ENCODE data around the gene NINL. TPM values are rescaled to one million over a fixed set of nuclear protein-coding genes. Genes with fewer than 3 reads are reported as not detected.

Gene NINL
- polyA plus RNA-seq, 1 of the 3 experiments (the other 2 are of a cell fraction): 22.5 TPM

DNA sequence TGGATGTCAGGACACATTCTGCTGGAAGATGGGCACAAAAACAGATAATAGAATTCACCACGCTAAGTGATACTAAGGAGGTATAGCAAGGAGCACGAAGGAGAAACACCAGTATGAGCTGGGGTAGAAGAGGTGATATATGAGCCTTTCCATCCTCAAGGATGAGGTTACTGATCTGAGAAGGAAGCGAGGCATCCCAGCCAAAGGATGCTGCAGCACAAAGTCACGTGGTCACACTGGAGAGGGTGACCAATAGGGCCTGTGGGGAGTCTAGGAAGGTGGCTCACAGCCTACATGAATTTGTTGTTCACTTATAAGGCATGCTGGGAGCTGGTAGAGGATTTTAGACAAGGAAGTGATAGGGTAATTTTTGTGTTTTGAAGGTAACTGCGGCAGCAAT is 176.4 kb downstream of the NINL start (continued):
- TF ChIP-seq ELF1 (IDR thresholded peaks at IDR 0.05) (no peak), JUND (IDR thresholded peaks at IDR 0.05) (no peak), RXRA (IDR thresholded peaks at IDR 0.05; ENCODE audit: borderline replicate concordance, low read depth) (no peak)

DNA sequence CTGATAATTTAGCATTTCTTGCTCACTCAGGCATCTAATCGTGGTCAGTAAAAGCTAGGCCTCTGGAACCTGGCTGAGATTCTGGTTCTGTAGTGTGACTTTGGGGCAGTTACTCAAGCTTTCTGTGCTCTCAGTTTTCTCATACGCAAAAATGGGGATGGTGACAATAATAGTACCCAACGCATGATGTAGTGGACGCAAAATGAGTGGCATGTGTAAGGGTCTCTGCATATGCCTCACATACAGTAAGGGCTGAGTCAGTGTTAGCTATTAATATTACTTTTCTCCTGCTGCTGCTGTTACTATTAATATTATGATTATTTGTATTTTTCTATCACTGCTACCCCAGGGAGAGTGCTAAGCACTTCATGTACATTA is 177.2 kb downstream of the NINL start:
- Histone ChIP-seq H3K4me3 (ENCODE audit: low read depth in 2 of 2, low read length in 1 of 2) (peak overlapping the region; percentile 72 to 83), H2AFZ (ENCODE audit: low read depth) (peak overlapping the region; percentile 97), H3K27me3 (ENCODE audit: insufficient read depth) (no peaks in the 10 kb centered on the region), H3K27ac (ENCODE audit: low read depth in 2 of 2, low read length in 1 of 2) (peak overlapping the region; percentile 36 to 50; a peak in 3 of 4 replicates), H3K36me3 (replicated peaks in 1 of 2; ENCODE audit: control insufficient read depth in 1 of 2, insufficient read depth in 2 of 2, low read length in 1 of 2) (no peaks in the 10 kb centered on the region), H3K9me2 (no peaks in the 10 kb centered on the region), H3K4me2 (peak overlapping the region; percentile 82), H3K9me3 (0 out of 2 replicates have a peak, but pooled peaks cover 5% of the 10 kb centered on the region), H4K20me1 (ENCODE audit: insufficient read depth) (no peaks in the 10 kb centered on the region), H3K9ac (peak overlapping the region; percentile 92), H3K4me1 (ENCODE audit: control insufficient read depth in 1 of 2, insufficient read depth in 2 of 2, low read depth in 1 of 2, low read length in 1 of 2) (peaks cover 0 to 6% of the 10 kb centered on the region in 2 experiments; a peak in 1 of 4 replicates), H3K79me2 (ENCODE audit: insufficient read depth) (peaks cover 54% of the 10 kb centered on the region), H3F3A (replicated peaks; ENCODE audit: insufficient read depth) (no peaks in the 10 kb centered on the region)
- WGBS (ENCODE audit: low lambda C conversion rate): 2% methylated on average over 4 of the region's 4 CpGs
- DNase-seq: peak; percentile 15
- POLR2A ChIA-PET: interaction anchor here (1.5 kb wide), 1 partner anchor 9 kb away, joined by 9 read pairs; no protein-coding TSS in a partner anchor
- TF ChIP-seq SMC3 (IDR thresholded peaks at IDR 0.05; ENCODE audit: low read depth, low read length): no peak
- no peak for TF ChIP-seq GATA2 (CRISPR knock-in tag; IDR thresholded peaks at IDR 0.05)
- TF ChIP-seq FOSL2 (IDR thresholded peaks at IDR 0.05; ENCODE audit: borderline replicate concordance, low read depth): no peak
- TF ChIP-seq, protein P1, sequence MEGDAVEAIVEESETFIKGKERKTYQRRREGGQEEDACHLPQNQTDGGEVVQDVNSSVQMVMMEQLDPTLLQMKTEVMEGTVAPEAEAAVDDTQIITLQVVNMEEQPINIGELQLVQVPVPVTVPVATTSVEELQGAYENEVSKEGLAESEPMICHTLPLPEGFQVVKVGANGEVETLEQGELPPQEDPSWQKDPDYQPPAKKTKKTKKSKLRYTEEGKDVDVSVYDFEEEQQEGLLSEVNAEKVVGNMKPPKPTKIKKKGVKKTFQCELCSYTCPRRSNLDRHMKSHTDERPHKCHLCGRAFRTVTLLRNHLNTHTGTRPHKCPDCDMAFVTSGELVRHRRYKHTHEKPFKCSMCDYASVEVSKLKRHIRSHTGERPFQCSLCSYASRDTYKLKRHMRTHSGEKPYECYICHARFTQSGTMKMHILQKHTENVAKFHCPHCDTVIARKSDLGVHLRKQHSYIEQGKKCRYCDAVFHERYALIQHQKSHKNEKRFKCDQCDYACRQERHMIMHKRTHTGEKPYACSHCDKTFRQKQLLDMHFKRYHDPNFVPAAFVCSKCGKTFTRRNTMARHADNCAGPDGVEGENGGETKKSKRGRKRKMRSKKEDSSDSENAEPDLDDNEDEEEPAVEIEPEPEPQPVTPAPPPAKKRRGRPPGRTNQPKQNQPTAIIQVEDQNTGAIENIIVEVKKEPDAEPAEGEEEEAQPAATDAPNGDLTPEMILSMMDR (IDR thresholded peaks at IDR 0.05): no peak
- TF ChIP-seq FOXJ3 (CRISPR knock-in tag; IDR thresholded peaks at IDR 0.05): no peak
- TF ChIP-seq, protein P2, sequence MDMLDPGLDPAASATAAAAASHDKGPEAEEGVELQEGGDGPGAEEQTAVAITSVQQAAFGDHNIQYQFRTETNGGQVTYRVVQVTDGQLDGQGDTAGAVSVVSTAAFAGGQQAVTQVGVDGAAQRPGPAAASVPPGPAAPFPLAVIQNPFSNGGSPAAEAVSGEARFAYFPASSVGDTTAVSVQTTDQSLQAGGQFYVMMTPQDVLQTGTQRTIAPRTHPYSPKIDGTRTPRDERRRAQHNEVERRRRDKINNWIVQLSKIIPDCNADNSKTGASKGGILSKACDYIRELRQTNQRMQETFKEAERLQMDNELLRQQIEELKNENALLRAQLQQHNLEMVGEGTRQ (IDR thresholded peaks at IDR 0.05; ENCODE audit: borderline replicate concordance, low read depth, low read length): no peak
- TF ChIP-seq EZH2phosphoT487 (IDR thresholded peaks at IDR 0.05; ENCODE audit: borderline replicate concordance, low read depth): no peak
- CTCF ChIA-PET: interaction anchor here (1.2 to 4.4 kb wide), 5 partner anchors 9 to 415 kb away, joined by 4 to 29 read pairs (median 8); no protein-coding TSS in a partner anchor

DNA sequence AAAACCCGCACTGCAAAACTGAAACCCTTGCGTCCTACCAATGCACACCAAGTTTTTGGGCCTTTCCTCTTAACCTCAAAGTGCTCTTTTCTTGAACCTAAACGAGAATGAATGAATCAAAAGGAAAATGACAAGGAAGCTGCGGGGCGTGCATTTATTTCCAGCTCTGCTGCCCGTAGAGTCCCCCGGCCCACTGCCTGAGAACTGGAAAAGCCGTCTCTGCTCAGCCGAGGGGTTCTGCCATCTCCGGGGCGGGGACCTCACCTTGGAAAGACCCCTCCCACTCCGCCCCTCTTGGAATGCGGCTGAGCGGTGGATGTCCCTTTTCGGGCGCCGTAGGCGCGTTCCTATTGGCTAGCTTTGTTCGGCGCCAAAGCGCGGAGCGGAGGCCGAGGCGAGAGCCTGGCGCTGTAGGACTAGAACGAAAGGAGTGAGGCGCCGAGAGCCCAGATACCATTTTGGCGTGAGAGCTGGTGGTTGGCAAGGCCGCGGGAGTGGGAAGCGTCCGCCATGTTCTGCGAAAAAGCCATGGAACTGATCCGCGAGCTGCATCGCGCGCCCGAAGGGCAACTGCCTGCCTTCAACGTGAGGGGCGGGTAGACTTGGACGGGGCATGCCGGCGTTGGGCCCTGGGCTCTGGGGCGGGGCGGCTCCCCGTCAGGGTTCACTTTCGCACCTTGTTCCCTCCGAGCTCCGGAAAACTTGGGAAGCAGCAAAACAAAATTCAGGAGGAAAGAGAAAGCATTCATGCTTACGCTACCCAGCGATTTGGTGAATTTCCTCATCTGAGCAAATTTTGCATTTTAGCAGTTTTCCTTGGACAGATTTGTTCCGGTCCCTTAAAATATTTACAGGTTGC is 177.8 kb downstream of the NINL start, which contains the start of gene GINS1:
Gene GINS1 (plus strand): TSS at position 363 of the 859 bp plus-strand sequence. CDS start 148 bp downstream, at position 511.
- Histone ChIP-seq H3K9ac (peak within 1 kb of the TSS; percentile 92), H3K79me2 (ENCODE audit: insufficient read depth) (peaks cover 48% of the 10 kb centered on the region), H2AFZ (ENCODE audit: low read depth) (peak within 1 kb of the TSS; percentile 97), H3K4me1 (ENCODE audit: control insufficient read depth in 1 of 2, insufficient read depth in 2 of 2, low read depth in 1 of 2, low read length in 1 of 2) (peaks cover 0 to 6% of the 10 kb centered on the region in 2 experiments; a peak in 1 of 4 replicates), H3K36me3 (replicated peaks in 1 of 2; ENCODE audit: control insufficient read depth in 1 of 2, insufficient read depth in 2 of 2, low read length in 1 of 2) (no peaks in the 10 kb centered on the region), H3K4me2 (peak within 1 kb of the TSS; percentile 82), H3K27me3 (ENCODE audit: insufficient read depth) (no peaks in the 10 kb centered on the region), H3K9me2 (no peaks in the 10 kb centered on the region), H3K9me3 (0 out of 2 replicates have a peak, but pooled peaks cover 8% of the 10 kb centered on the region), H3K4me3 (ENCODE audit: low read depth in 2 of 2, low read length in 1 of 2) (peak within 1 kb of the TSS; percentile 72 to 83), H3K27ac (ENCODE audit: low read depth in 2 of 2, low read length in 1 of 2) (peak within 1 kb of the TSS; percentile 36 to 50), H4K20me1 (ENCODE audit: insufficient read depth) (no peaks in the 10 kb centered on the region), H3F3A (replicated peaks; ENCODE audit: insufficient read depth) (no peaks in the 10 kb centered on the region)
- ChIA-PET POLR2A (interaction anchor here (0.8 to 1.5 kb wide), 5 partner anchors 8 to 153 kb away, joined by 3 to 9 read pairs (median 4); partner anchors contain the start of gene ABHD12), CTCF (interaction anchor here (1.2 to 4.4 kb wide), 4 partner anchors 8 to 414 kb away, joined by 4 to 29 read pairs (median 8); no protein-coding TSS in a partner anchor)
- WGBS (ENCODE audit: low lambda C conversion rate): 4% methylated on average over 51 of the region's 56 CpGs
- DNase-seq: peak; percentile 96
- TF ChIP-seq SIN3A (IDR thresholded peaks at IDR 0.05; ENCODE audit: borderline replicate concordance, low read depth, low read length): peak; percentile 89
- TF ChIP-seq YY1 (IDR thresholded peaks at IDR 0.05; ENCODE audit: low read depth): peak; percentile 66
- no peak for TF ChIP-seq JUND (IDR thresholded peaks at IDR 0.05)
- peak; percentile 87 for TF ChIP-seq POLR2AphosphoS5 (IDR thresholded peaks at IDR 0.05; ENCODE audit: low read depth, low read length)
- peak; percentile 64 for TF ChIP-seq ELF1 (IDR thresholded peaks at IDR 0.05)
- peak; percentile 28; the same call in 1 of the 2 replicates for TF ChIP-seq TAF1 (IDR thresholded peaks at IDR 0.05; ENCODE audit: borderline replicate concordance, low read depth, low read length)
- peak; percentile 14; the same call in 1 of the 2 replicates for TF ChIP-seq RAD21 (IDR thresholded peaks at IDR 0.05; ENCODE audit: low read length)
- no peak for TF ChIP-seq EZH2phosphoT487 (IDR thresholded peaks at IDR 0.05; ENCODE audit: borderline replicate concordance, low read depth)
- peak; percentile 67 for TF ChIP-seq CHD2 (IDR thresholded peaks at IDR 0.05; ENCODE audit: low read length, partially characterized antibody)
- TF ChIP-seq, protein P3, sequence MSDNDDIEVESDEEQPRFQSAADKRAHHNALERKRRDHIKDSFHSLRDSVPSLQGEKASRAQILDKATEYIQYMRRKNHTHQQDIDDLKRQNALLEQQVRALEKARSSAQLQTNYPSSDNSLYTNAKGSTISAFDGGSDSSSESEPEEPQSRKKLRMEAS (IDR thresholded peaks at IDR 0.05; ENCODE audit: low read depth): peak; percentile 92
- TF ChIP-seq MXI1 (IDR thresholded peaks at IDR 0.05; ENCODE audit: low read depth, low read length): peak; percentile 93
- TF ChIP-seq, protein P4, sequence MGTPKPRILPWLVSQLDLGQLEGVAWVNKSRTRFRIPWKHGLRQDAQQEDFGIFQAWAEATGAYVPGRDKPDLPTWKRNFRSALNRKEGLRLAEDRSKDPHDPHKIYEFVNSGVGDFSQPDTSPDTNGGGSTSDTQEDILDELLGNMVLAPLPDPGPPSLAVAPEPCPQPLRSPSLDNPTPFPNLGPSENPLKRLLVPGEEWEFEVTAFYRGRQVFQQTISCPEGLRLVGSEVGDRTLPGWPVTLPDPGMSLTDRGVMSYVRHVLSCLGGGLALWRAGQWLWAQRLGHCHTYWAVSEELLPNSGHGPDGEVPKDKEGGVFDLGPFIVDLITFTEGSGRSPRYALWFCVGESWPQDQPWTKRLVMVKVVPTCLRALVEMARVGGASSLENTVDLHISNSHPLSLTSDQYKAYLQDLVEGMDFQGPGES (IDR thresholded peaks at IDR 0.05; ENCODE audit: low read depth, low read length): 0 out of 2 replicates have a peak, but pooled peaks have one; percentile 39
- peak; percentile 89 for TF ChIP-seq TEAD4 (IDR thresholded peaks at IDR 0.05; ENCODE audit: borderline replicate concordance, insufficient read depth)

Measured in SK-N-SH (cell line).